Measurements from ENCODE around the gene DPP7.
"Not testable (repeated sequence)": the region's sequence is repeated elsewhere in the genome, so short reads cannot be mapped to it uniquely, and the experiment has no call there.

DPP7 gene

GRCh38 chr9:137070201-137070905 is 44.2 kb downstream of the DPP7 start, which contains the start of gene SAPCD2:
SAPCD2 (minus strand) TSS chr9:137070557; CDS start chr9:137070460, 97 bp downstream.
- H3K27ac Mint-ChIP-seq (ENCODE audit: low read depth), result no peak within 1 kb of the TSS
- DNase-seq (ENCODE audit: low spot score in 2 of 2), result peak; percentile 67 to 72
- peak; percentile 93 for ATAC-seq (replicated peaks; ENCODE audit: extremely low read depth, poor library complexity, severe bottlenecking)

GRCh38 chr9:137069508-137070091 is 44.9 kb downstream of the DPP7 start:
- DNase-seq (ENCODE audit: low spot score in 2 of 2) (no peak), ATAC-seq (replicated peaks; ENCODE audit: extremely low read depth, poor library complexity, severe bottlenecking) (no peak)
- peak overlapping the region; percentile 58 for H3K4me3 Mint-ChIP-seq
- peaks cover 15% of the 10 kb centered on the region for H3K4me1 Mint-ChIP-seq
- H3K27me3 Mint-ChIP-seq, result no peaks in the 10 kb centered on the region
- no peak overlapping the region for H3K27ac Mint-ChIP-seq (ENCODE audit: low read depth)
- H3K36me3 Mint-ChIP-seq (ENCODE audit: insufficient read depth), result peaks cover 5% of the 10 kb centered on the region
- H3K9me3 Mint-ChIP-seq, result no peaks in the 10 kb centered on the region

More at GRCh38 chr9:137070201-137070905, 44.2 kb downstream of the DPP7 start, which contains the start of gene SAPCD2:
- Mint-ChIP-seq H3K4me3 (peak within 1 kb of the TSS; percentile 82), H3K4me1 (peaks cover 15% of the 10 kb centered on the region), H3K27me3 (no peaks in the 10 kb centered on the region), H3K36me3 (ENCODE audit: insufficient read depth) (peaks cover 5% of the 10 kb centered on the region), H3K9me3 (no peaks in the 10 kb centered on the region)

GRCh38 chr9:137068539-137069507 is 45.7 kb downstream of the DPP7 start:
- Mint-ChIP-seq H3K27me3 (no peaks in the 10 kb centered on the region), H3K4me3 (peak overlapping the region; percentile 58), H3K36me3 (ENCODE audit: insufficient read depth) (peaks cover 5% of the 10 kb centered on the region), H3K4me1 (peaks cover 15% of the 10 kb centered on the region), H3K27ac (ENCODE audit: low read depth) (no peak overlapping the region), H3K9me3 (no peaks in the 10 kb centered on the region)
- ATAC-seq (replicated peaks; ENCODE audit: extremely low read depth, poor library complexity, severe bottlenecking), result no peak
- DNase-seq (ENCODE audit: low spot score in 2 of 2), result no peak

GRCh38 chr9:137067860-137068538 is 46.5 kb downstream of the DPP7 start:
- Mint-ChIP-seq H3K27ac (ENCODE audit: low read depth) (no peak overlapping the region), H3K4me1 (peaks cover 15% of the 10 kb centered on the region), H3K4me3 (peak overlapping the region; percentile 53), H3K36me3 (ENCODE audit: insufficient read depth) (peaks cover 5% of the 10 kb centered on the region), H3K9me3 (no peaks in the 10 kb centered on the region), H3K27me3 (no peaks in the 10 kb centered on the region)
- peak; percentile 52 for ATAC-seq (replicated peaks; ENCODE audit: extremely low read depth, poor library complexity, severe bottlenecking)
- peak; percentile 79 to 83 for DNase-seq (ENCODE audit: low spot score in 2 of 2)

- Mint-ChIP-seq H3K27me3 (no peaks in the 10 kb centered on the region), H3K4me3 (no peak overlapping the region), H3K4me1 (peaks cover 14% of the 10 kb centered on the region), H3K27ac (ENCODE audit: low read depth) (no peak overlapping the region), H3K36me3 (ENCODE audit: insufficient read depth) (peaks cover 5% of the 10 kb centered on the region), H3K9me3 (no peaks in the 10 kb centered on the region)
- DNase-seq (ENCODE audit: low spot score in 2 of 2) (no peak), ATAC-seq (replicated peaks; ENCODE audit: extremely low read depth, poor library complexity, severe bottlenecking) (no peak)
Measured at GRCh38 chr9:137066096-137066861, 48.3 kb downstream of the DPP7 start.

GRCh38 chr9:137065336-137065967 is 49.1 kb downstream of the DPP7 start:
- H3K27me3 Mint-ChIP-seq, result no peaks in the 10 kb centered on the region
- DNase-seq (ENCODE audit: low spot score in 2 of 2) (no peak), ATAC-seq (replicated peaks; ENCODE audit: extremely low read depth, poor library complexity, severe bottlenecking) (no peak)
- H3K27ac Mint-ChIP-seq (ENCODE audit: low read depth), result no peak overlapping the region
- H3K36me3 Mint-ChIP-seq (ENCODE audit: insufficient read depth), result peaks cover 1% of the 10 kb centered on the region
- H3K4me1 Mint-ChIP-seq, result peaks cover 6% of the 10 kb centered on the region
- H3K4me3 Mint-ChIP-seq, result no peak overlapping the region
- no peaks in the 10 kb centered on the region for H3K9me3 Mint-ChIP-seq

- DNase-seq (ENCODE audit: low spot score in 2 of 2), result no peak
Measured at GRCh38 chr9:137064880-137065164, 49.7 kb downstream of the DPP7 start.

GRCh38 chr9:137064027-137064879 is 50.3 kb downstream of the DPP7 start:
- peaks cover 6% of the 10 kb centered on the region for H3K4me1 Mint-ChIP-seq
- H3K4me3 Mint-ChIP-seq, result no peak overlapping the region
- H3K36me3 Mint-ChIP-seq (ENCODE audit: insufficient read depth), result no peaks in the 10 kb centered on the region
- ATAC-seq (replicated peaks; ENCODE audit: extremely low read depth, poor library complexity, severe bottlenecking) (no peak), DNase-seq (ENCODE audit: low spot score in 2 of 2) (no peak)
- H3K27ac Mint-ChIP-seq (ENCODE audit: low read depth), result no peak overlapping the region
- no peaks in the 10 kb centered on the region for H3K9me3 Mint-ChIP-seq
- H3K27me3 Mint-ChIP-seq, result no peaks in the 10 kb centered on the region

More at GRCh38 chr9:137064880-137065164, 49.7 kb downstream of the DPP7 start:
- H3K4me3 Mint-ChIP-seq, result no peak overlapping the region
- no peaks in the 10 kb centered on the region for H3K27me3 Mint-ChIP-seq
- H3K36me3 Mint-ChIP-seq (ENCODE audit: insufficient read depth), result no peaks in the 10 kb centered on the region
- no peak for ATAC-seq (replicated peaks; ENCODE audit: extremely low read depth, poor library complexity, severe bottlenecking)
- H3K4me1 Mint-ChIP-seq, result peaks cover 6% of the 10 kb centered on the region
- H3K27ac Mint-ChIP-seq (ENCODE audit: low read depth), result no peak overlapping the region
- no peaks in the 10 kb centered on the region for H3K9me3 Mint-ChIP-seq

- H3K4me3 Mint-ChIP-seq, result no peak overlapping the region
- no peaks in the 10 kb centered on the region for H3K27me3 Mint-ChIP-seq
- ATAC-seq (replicated peaks; ENCODE audit: extremely low read depth, poor library complexity, severe bottlenecking) (no peak), DNase-seq (ENCODE audit: low spot score in 2 of 2) (no peak)
- H3K4me1 Mint-ChIP-seq, result peaks cover 6% of the 10 kb centered on the region
- H3K9me3 Mint-ChIP-seq, result no peaks in the 10 kb centered on the region
- no peaks in the 10 kb centered on the region for H3K36me3 Mint-ChIP-seq (ENCODE audit: insufficient read depth)
- H3K27ac Mint-ChIP-seq (ENCODE audit: low read depth), result no peak overlapping the region
Measured at GRCh38 chr9:137063311-137064026, 51.1 kb downstream of the DPP7 start.

GRCh38 chr9:137062798-137063197 is 51.7 kb downstream of the DPP7 start:
- not testable (repeated sequence) for H3K36me3 Mint-ChIP-seq (ENCODE audit: insufficient read depth); H3K4me1 Mint-ChIP-seq

More at GRCh38 chr9:137062798-137063197, 51.7 kb downstream of the DPP7 start:
- not testable (repeated sequence) for DNase-seq (ENCODE audit: low spot score in 2 of 2); H3K27ac Mint-ChIP-seq (ENCODE audit: low read depth); ATAC-seq (replicated peaks; ENCODE audit: extremely low read depth, poor library complexity, severe bottlenecking); H3K9me3 Mint-ChIP-seq; H3K27me3 Mint-ChIP-seq; H3K4me3 Mint-ChIP-seq
